OCI-LY1 (cell line): Measurements from ENCODE around the gene E2F6.

Experiments
- EZH2 ChIP-seq: fragments of 200-600 bp; sonication (generic), shearing (Covaris generic); IDR thresholded peaks from 2 replicates; pipeline ENCODE4 v1.8.0; 2017; ENCODE audit warnings: borderline replicate concordance, mixed run types, mild to moderate bottlenecking, antibody characterized with exemption, low read length, moderate library complexity, mixed read lengths
- TF ChIP-seq, protein P1 (sequence below): fragments of 200-600 bp; sonication (generic), shearing (Covaris generic); IDR thresholded peaks from 2 replicates; pipeline ENCODE4 v1.5.1; 2017; ENCODE audit warnings: mild to moderate bottlenecking, antibody characterized with exemption, low read length, moderate library complexity, mixed read lengths

DNA sequence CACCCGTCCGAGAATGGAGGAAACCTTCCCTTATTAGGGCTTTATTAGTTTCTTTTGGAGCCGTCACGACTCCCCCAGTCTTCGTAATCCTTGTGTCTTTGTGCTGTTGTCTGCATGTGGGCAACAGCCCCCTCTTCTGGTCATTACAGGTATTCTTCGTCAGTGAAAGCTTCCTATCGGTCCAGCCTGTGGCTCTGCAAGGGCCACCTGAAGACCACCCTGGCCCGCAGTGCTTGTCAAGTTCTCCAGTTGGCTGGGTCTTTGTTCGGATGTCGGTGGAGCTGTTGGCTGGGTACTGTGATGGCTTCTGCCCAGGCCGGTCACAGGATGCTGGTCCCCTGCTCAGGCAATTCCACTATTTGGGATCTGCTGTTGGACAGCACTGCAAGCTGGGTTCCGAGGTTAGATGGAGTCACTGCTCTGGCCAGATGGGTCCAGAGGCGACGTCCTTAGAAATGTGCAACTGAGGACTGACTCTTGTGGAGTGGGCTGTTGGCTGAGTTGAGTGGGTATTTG, 19.2 kb downstream of the E2F6 start:
- TF ChIP-seq EZH2 = no peak
- TF ChIP-seq, protein P1, sequence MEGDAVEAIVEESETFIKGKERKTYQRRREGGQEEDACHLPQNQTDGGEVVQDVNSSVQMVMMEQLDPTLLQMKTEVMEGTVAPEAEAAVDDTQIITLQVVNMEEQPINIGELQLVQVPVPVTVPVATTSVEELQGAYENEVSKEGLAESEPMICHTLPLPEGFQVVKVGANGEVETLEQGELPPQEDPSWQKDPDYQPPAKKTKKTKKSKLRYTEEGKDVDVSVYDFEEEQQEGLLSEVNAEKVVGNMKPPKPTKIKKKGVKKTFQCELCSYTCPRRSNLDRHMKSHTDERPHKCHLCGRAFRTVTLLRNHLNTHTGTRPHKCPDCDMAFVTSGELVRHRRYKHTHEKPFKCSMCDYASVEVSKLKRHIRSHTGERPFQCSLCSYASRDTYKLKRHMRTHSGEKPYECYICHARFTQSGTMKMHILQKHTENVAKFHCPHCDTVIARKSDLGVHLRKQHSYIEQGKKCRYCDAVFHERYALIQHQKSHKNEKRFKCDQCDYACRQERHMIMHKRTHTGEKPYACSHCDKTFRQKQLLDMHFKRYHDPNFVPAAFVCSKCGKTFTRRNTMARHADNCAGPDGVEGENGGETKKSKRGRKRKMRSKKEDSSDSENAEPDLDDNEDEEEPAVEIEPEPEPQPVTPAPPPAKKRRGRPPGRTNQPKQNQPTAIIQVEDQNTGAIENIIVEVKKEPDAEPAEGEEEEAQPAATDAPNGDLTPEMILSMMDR = peak; percentile 78
